T-cell (primary cell): ENCODE measurements around the gene HCN1. TPM values are rescaled to one million over a fixed set of nuclear protein-coding genes. Genes with fewer than 3 reads are reported as not detected.

Source experiments
- ATAC-seq, 4 experiments: fragments of 200-7000 bp in 3 of 4; fragments of 150-1000 bp in 1 of 4; cut with Tn5 transposase; replicated peaks in 1 of 4; 1 replicate in 3 of 4; 2 replicates in 1 of 4; pipeline ENCODE4 v1.10.0; 2021; ENCODE audit warnings: moderate library complexity in 3 of 4, mild to moderate bottlenecking in 2 of 4, moderate number of reproducible peaks in 1 of 4
- CTCF ChIA-PET, 2 donors: fragments of 300-600 bp; sonication (Branson Sonifier 250); formaldehyde crosslinking; loops; one replicate each; lab custom pipeline; 2022; ENCODE audit warnings: antibody characterized with exemption in 2 of 2; lab: Charles Lee
- POLR2A ChIA-PET, 2 donors: fragments of 300-600 bp; sonication (Branson Sonifier 250); formaldehyde crosslinking; loops; one replicate each; lab custom pipeline; 2022; ENCODE audit warnings: antibody characterized with exemption in 2 of 2; lab: Charles Lee
- DNase-seq, 35 experiments: peaks; one replicate each; pipeline versions ENCODE4 v3.0.0 to v3.0.0-alpha.2; 2013 to 2023
- H3K27ac ChIP-seq: one replicate; pipeline ENCODE4 v1.5.1; 2013; ENCODE audit warnings: low read length
- H3K27me3 ChIP-seq, 2 experiments: replicated peaks in 1 of 2; 1 replicate in 1 of 2; 2 replicates in 1 of 2; pipeline versions ENCODE4 v1.6.1 to v1.7.0; 2013; ENCODE audit warnings: low read length in 1 of 2, mixed read lengths in 1 of 2; ENCODE audit not compliant: control insufficient read depth in 2 of 2, insufficient read depth in 2 of 2; ENCODE audit errors: extremely low read depth in 1 of 2
- H3K36me3 ChIP-seq, 2 donors: 1 replicate in 1 of 2; 2 replicates in 1 of 2; pipeline versions ENCODE4 v1.6.1 to v1.7.0; 2013; ENCODE audit warnings: low read length in 1 of 2; ENCODE audit not compliant: control insufficient read depth in 2 of 2, insufficient read depth in 1 of 2; ENCODE audit errors: extremely low read depth in 1 of 2
- H3K4me1 ChIP-seq, 2 experiments: 1 replicate in 1 of 2; 2 replicates in 1 of 2; pipeline versions ENCODE4 v1.6.1 to v1.7.0; 2013; ENCODE audit warnings: low read length in 2 of 2, mixed read lengths in 1 of 2; ENCODE audit not compliant: insufficient read depth in 2 of 2, control insufficient read depth in 1 of 2; ENCODE audit errors: extremely low read depth in 1 of 2
- H3K4me3 ChIP-seq, 2 donors: 1 replicate in 1 of 2; 2 replicates in 1 of 2; pipeline versions ENCODE4 v1.5.1 to v1.7.0; 2013; ENCODE audit warnings: mild to moderate bottlenecking in 2 of 2, low read length in 1 of 2, moderate library complexity in 1 of 2; ENCODE audit not compliant: control insufficient read depth in 1 of 2; ENCODE audit errors: extremely low read depth in 1 of 2
- H3K9me3 ChIP-seq: 2 replicates; pipeline ENCODE4 v1.7.0; 2013
- H3K27ac Mint-ChIP-seq, 2 donors: one replicate each; pipeline ENCODE4 v1.8.0; 2020 to 2021; ENCODE audit warnings: mild to moderate bottlenecking in 2 of 2, mixed read lengths in 2 of 2
- H3K27me3 Mint-ChIP-seq, 2 donors: one replicate each; pipeline ENCODE4 v1.8.0; 2021 to 2022; ENCODE audit warnings: mixed read lengths in 2 of 2
- H3K36me3 Mint-ChIP-seq: one replicate; pipeline ENCODE4 v1.8.0; 2021; ENCODE audit warnings: mixed read lengths
- H3K4me1 Mint-ChIP-seq, 3 donors: one replicate each; pipeline ENCODE4 v1.8.0; 2020 to 2022; ENCODE audit warnings: mixed read lengths in 3 of 3, mild to moderate bottlenecking in 1 of 3
- H3K4me3 Mint-ChIP-seq, 3 donors: one replicate each; pipeline ENCODE4 v1.8.0; 2020 to 2022; ENCODE audit warnings: mild to moderate bottlenecking in 3 of 3, mixed read lengths in 3 of 3, moderate library complexity in 3 of 3
- H3K9me3 Mint-ChIP-seq, 3 donors: one replicate each; pipeline ENCODE4 v1.8.0; 2020 to 2022; ENCODE audit warnings: mixed read lengths in 3 of 3
- whole genome bisulfite sequencing: methylation state at CpG from one replicate; pipeline ENCODE4 v1.1.5; 2013; ENCODE audit warnings: missing lambda C conversion rate; ENCODE audit not compliant: insufficient coverage; 5-methylcytosine and 5-hydroxymethylcytosine counted together
- total RNA-seq, 35 experiments: library from RNA in 6 of 35; stranded (reverse) in 6 of 35; fragments of 120-200 nt in 1 of 35; gene quantifications; one replicate each; pipeline versions ENCODE4 v1.2.1 to v1.2.4 and lab custom pipeline; 2013 to 2026

The HCN1 gene
- total RNA-seq (not detected), total RNA-seq (lab: John Stamatoyannopoulos, UW) (0 to 0.07 (median 0) reads per million in 29 experiments)
- not detected for total RNA-seq (2013)

- ATAC-seq (no peak), DNase-seq (peak in 1 of 35 experiments; percentile 0)
- H3K36me3 ChIP-seq = no peaks in the 10 kb centered on the region
- Mint-ChIP-seq H3K27me3 (peaks cover 12 to 25% of the 10 kb centered on the region in 2 donors), H3K4me1 (peaks cover 0 to 6% (median 3%) of the 10 kb centered on the region in 3 donors), H3K27ac (no peak within 1 kb of the TSS), H3K9me3 (peaks cover 6 to 27% (median 15%) of the 10 kb centered on the region in 3 donors), H3K4me3 (no peak within 1 kb of the TSS), H3K36me3 (no peaks in the 10 kb centered on the region)
- WGBS = 15% methylated on average over 41 of the region's 46 CpGs
- H3K27me3 ChIP-seq = peaks cover 0 to 13% of the 10 kb centered on the region in 2 experiments
- H3K9me3 ChIP-seq = no peaks in the 10 kb centered on the region
- no peaks in the 10 kb centered on the region for H3K4me1 ChIP-seq
- no peak within 1 kb of the TSS for H3K27ac ChIP-seq
- H3K4me3 ChIP-seq = no peak within 1 kb of the TSS
- POLR2A ChIA-PET = no interaction called here
- CTCF ChIA-PET = no interaction called here
These were observed at the start of gene HCN1 for GRCh38 chr5:45696206-45696836. Gene HCN1, minus strand, starts transcription at chr5:45696380.

GRCh38 chr5:45741110-45741509, 44.9 kb upstream of the HCN1 start:
- Mint-ChIP-seq H3K27me3 (no peaks in the 10 kb centered on the region), H3K4me1 (no peaks in the 10 kb centered on the region), H3K9me3 (peaks cover 12 to 31% (median 24%) of the 10 kb centered on the region in 3 donors), H3K27ac (no peak overlapping the region), H3K4me3 (no peak overlapping the region), H3K36me3 (no peaks in the 10 kb centered on the region)
- WGBS = 69% methylated on average over 4 of the region's 5 CpGs
- Histone ChIP-seq H3K27ac (no peak overlapping the region), H3K27me3 (no peaks in the 10 kb centered on the region), H3K4me3 (no peak overlapping the region), H3K9me3 (no peaks in the 10 kb centered on the region), H3K36me3 (no peaks in the 10 kb centered on the region), H3K4me1 (no peaks in the 10 kb centered on the region)
- POLR2A ChIA-PET = no interaction called here
- no peak for ATAC-seq
- CTCF ChIA-PET = no interaction called here
- no peak for DNase-seq

DNA sequence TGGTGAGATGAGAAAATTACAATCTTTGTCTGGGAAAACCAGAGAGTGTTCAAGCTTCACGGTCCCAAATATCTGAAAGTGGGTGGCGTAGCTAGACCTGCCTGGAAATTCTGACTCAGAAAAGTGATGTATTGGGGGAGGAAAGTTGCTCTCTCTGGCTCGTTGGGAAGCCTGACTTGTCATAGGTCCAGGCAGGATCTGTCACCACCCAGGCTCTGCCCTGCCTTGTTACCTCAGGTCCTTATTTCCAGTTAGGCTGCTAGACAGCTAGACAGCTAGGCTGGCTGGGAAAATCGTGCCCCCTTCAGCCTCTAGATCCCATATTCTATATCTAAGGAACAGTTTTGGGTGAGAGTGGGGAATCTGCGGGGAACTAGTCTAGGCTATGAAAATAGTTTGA, 41.0 kb upstream of the HCN1 start:
- Mint-ChIP-seq H3K4me1 (no peaks in the 10 kb centered on the region), H3K27ac (no peak overlapping the region), H3K9me3 (peaks cover 16 to 26% (median 16%) of the 10 kb centered on the region in 3 donors), H3K4me3 (no peak overlapping the region), H3K27me3 (no peaks in the 10 kb centered on the region), H3K36me3 (no peaks in the 10 kb centered on the region)
- CTCF ChIA-PET = no interaction called here
- WGBS = 100% methylated on average over 2 of the region's 5 CpGs
- ATAC-seq (no peak), DNase-seq (no peak)
- Histone ChIP-seq H3K9me3 (no peaks in the 10 kb centered on the region), H3K36me3 (no peaks in the 10 kb centered on the region), H3K4me3 (no peak overlapping the region), H3K27me3 (no peaks in the 10 kb centered on the region), H3K4me1 (no peaks in the 10 kb centered on the region), H3K27ac (no peak overlapping the region)
- POLR2A ChIA-PET = no interaction called here

GRCh38 chr5:45725537-45725936, 29.4 kb upstream of the HCN1 start:
- Mint-ChIP-seq H3K9me3 (peaks cover 24 to 28% (median 28%) of the 10 kb centered on the region in 3 donors), H3K27ac (no peak overlapping the region), H3K27me3 (no peaks in the 10 kb centered on the region), H3K36me3 (no peaks in the 10 kb centered on the region), H3K4me1 (no peaks in the 10 kb centered on the region), H3K4me3 (no peak overlapping the region)
- ChIA-PET CTCF (no interaction called here), POLR2A (no interaction called here)
- Histone ChIP-seq H3K27ac (no peak overlapping the region), H3K4me3 (no peak overlapping the region), H3K27me3 (no peaks in the 10 kb centered on the region), H3K9me3 (peaks cover 5% of the 10 kb centered on the region), H3K4me1 (no peaks in the 10 kb centered on the region), H3K36me3 (no peaks in the 10 kb centered on the region)
- DNase-seq = no peak
- no peak for ATAC-seq
- 100% methylated on average over 1 of the region's 3 CpGs for WGBS

GRCh38 chr5:45697201-45697600, 1.0 kb upstream of the HCN1 start:
- H3K9me3 Mint-ChIP-seq = peaks cover 6 to 27% (median 15%) of the 10 kb centered on the region in 3 donors
- DNase-seq = no peak
- Histone ChIP-seq H3K4me1 (no peaks in the 10 kb centered on the region), H3K27me3 (peaks cover 0 to 13% of the 10 kb centered on the region in 2 experiments), H3K4me3 (no peak overlapping the region), H3K27ac (no peak overlapping the region), H3K36me3 (no peaks in the 10 kb centered on the region), H3K9me3 (no peaks in the 10 kb centered on the region)
- H3K36me3 Mint-ChIP-seq = no peaks in the 10 kb centered on the region
- peaks cover 12 to 25% of the 10 kb centered on the region in 2 donors for H3K27me3 Mint-ChIP-seq
- ATAC-seq = no peak
- H3K4me3 Mint-ChIP-seq = no peak overlapping the region
- CTCF ChIA-PET = no interaction called here
- 54% methylated on average over 4 of the region's 6 CpGs for WGBS
- POLR2A ChIA-PET = no interaction called here
- H3K4me1 Mint-ChIP-seq = peaks cover 0 to 6% (median 3%) of the 10 kb centered on the region in 3 donors
- no peak overlapping the region for H3K27ac Mint-ChIP-seq

DNA sequence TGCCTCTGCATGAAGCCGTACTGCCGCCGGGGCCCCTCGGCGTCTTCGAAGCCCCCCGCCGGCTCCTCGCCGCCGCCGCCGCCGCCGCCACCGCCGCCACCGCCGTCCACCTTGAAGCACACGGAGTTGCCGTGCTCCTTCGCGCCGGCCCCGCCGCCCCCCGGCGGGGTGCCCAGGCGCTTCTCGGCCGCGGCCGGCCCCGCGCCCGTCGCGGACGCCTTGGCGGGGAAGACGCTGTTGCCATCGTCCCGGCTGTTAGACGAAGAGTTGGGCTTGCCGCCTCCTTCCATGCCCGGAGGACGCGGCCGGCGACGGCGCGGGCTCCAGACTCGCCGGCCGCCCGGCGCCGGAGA, 400 bp downstream of the HCN1 start:
- no peak overlapping the region for H3K27ac ChIP-seq
- ChIA-PET CTCF (no interaction called here), POLR2A (no interaction called here)
- H3K4me1 ChIP-seq = no peaks in the 10 kb centered on the region
- H3K36me3 ChIP-seq = no peaks in the 10 kb centered on the region
- H3K4me3 ChIP-seq = no peak overlapping the region
- H3K27me3 ChIP-seq = peaks cover 0 to 13% of the 10 kb centered on the region in 2 experiments
- WGBS = 11% methylated on average over 59 of the region's 59 CpGs
- Mint-ChIP-seq H3K9me3 (peaks cover 6 to 27% (median 15%) of the 10 kb centered on the region in 3 donors), H3K4me1 (peaks cover 0 to 6% (median 3%) of the 10 kb centered on the region in 3 donors), H3K27me3 (peaks cover 12 to 25% of the 10 kb centered on the region in 2 donors), H3K4me3 (no peak overlapping the region), H3K27ac (no peak overlapping the region), H3K36me3 (no peaks in the 10 kb centered on the region)
- no peaks in the 10 kb centered on the region for H3K9me3 ChIP-seq
- ATAC-seq = no peak
- DNase-seq = no peak
